Forelimb muscle (tissue), 1 donor: ENCODE data around the gene SIPA1L3. TPM values are rescaled to one million over a fixed set of nuclear protein-coding genes. Genes with fewer than 3 reads are reported as not detected.

Experiments
- DNase-seq: peaks from one replicate; pipeline ENCODE4 v3.0.0-alpha.2; 2013; ENCODE audit warnings: low read depth
- polyA plus RNA-seq: library from polyadenylated mRNA; unstranded; fragments of 120-200 nt; gene quantifications from one replicate; pipeline ENCODE4 v1.2.1, GENCODE V29; 2013; ENCODE audit not compliant: insufficient read length

The SIPA1L3 gene
- polyA plus RNA-seq, 1 donor = 9.8 TPM

- no peak for DNase-seq
These were observed 91.8 kb downstream of the SIPA1L3 start for GRCh38 chr19:37998801-37999308.

GRCh38 chr19:37999309-38000213, 92.6 kb downstream of the SIPA1L3 start:
- DNase-seq = peak; percentile 66

GRCh38 chr19:38001158-38001781, 94.3 kb downstream of the SIPA1L3 start:
- no peak for DNase-seq

- DNase-seq = peak; percentile 40
These were observed 96.6 kb downstream of the SIPA1L3 start for GRCh38 chr19:38003438-38004185.

- no peak for DNase-seq
These were observed 97.1 kb downstream of the SIPA1L3 start for GRCh38 chr19:38004186-38004520.

- peak; percentile 90 for DNase-seq
These were observed 97.7 kb downstream of the SIPA1L3 start for GRCh38 chr19:38004521-38005223.

- DNase-seq = no peak
These were observed 98.2 kb downstream of the SIPA1L3 start for GRCh38 chr19:38005224-38005614.

GRCh38 chr19:38006361-38007045, 99.5 kb downstream of the SIPA1L3 start:
- DNase-seq = no peak

- no peak for DNase-seq
These were observed 102.7 kb downstream of the SIPA1L3 start for GRCh38 chr19:38009650-38010242.

- no peak for DNase-seq
These were observed 104.4 kb downstream of the SIPA1L3 start for GRCh38 chr19:38011426-38011825.

- no peak for DNase-seq
These were observed 105.3 kb downstream of the SIPA1L3 start for GRCh38 chr19:38012290-38012689.

- no peak for DNase-seq
These were observed 105.9 kb downstream of the SIPA1L3 start for GRCh38 chr19:38012944-38013343.

GRCh38 chr19:38013913-38014580, 107.0 kb downstream of the SIPA1L3 start:
- no peak for DNase-seq

- DNase-seq = no peak
These were observed 108.2 kb downstream of the SIPA1L3 start for GRCh38 chr19:38015216-38015615.

- no peak for DNase-seq
These were observed 108.8 kb downstream of the SIPA1L3 start for GRCh38 chr19:38015761-38016160.

- DNase-seq = no peak
These were observed 110.6 kb downstream of the SIPA1L3 start for GRCh38 chr19:38017401-38018151.

GRCh38 chr19:38018694-38019395, 111.8 kb downstream of the SIPA1L3 start:
- no peak for DNase-seq

- DNase-seq = no peak
These were observed 112.4 kb downstream of the SIPA1L3 start for GRCh38 chr19:38019396-38019724.

- DNase-seq = no peak
These were observed 113.3 kb downstream of the SIPA1L3 start for GRCh38 chr19:38020311-38020710.
